SK-N-SH treated with all-trans-retinoic acid at 6 μM for 48 hours (cell line): ENCODE data around the gene EXOC8.

Experiments used
- ATAC-seq: fragments of 200-7000 bp; cut with Tn5 transposase; 3 replicates; pipeline ENCODE4 v1.9.1; 2020; ENCODE audit warnings: mild to moderate bottlenecking, moderate library complexity
- ARNTL ChIP-seq: fragments of 450-650 bp; formaldehyde crosslinking; IDR thresholded peaks from 2 replicates; pipeline ENCODE4 v1.5.0; 2020; ENCODE audit warnings: low read depth, mild to moderate bottlenecking, moderate library complexity, borderline replicate concordance
- BACH2 ChIP-seq: fragments of 250-450 bp; sonication (Bioruptor Pico); IDR thresholded peaks from 2 replicates; pipeline ENCODE4 v1.9.0; 2021; ENCODE audit warnings: mild to moderate bottlenecking, borderline replicate concordance
- CSDC2 ChIP-seq: fragments of 250-450 bp; sonication (Bioruptor Pico); IDR thresholded peaks from 2 replicates; pipeline ENCODE4 v1.5.0; 2020; ENCODE audit warnings: mild to moderate bottlenecking, moderate library complexity
- ESRRG ChIP-seq: fragments of 250-450 bp; sonication (Bioruptor Pico); IDR thresholded peaks from 2 replicates; pipeline ENCODE4 v1.6.1; 2021; ENCODE audit warnings: mild to moderate bottlenecking
- GLIS3 ChIP-seq: fragments of 250-450 bp; sonication (Bioruptor Pico); IDR thresholded peaks from 2 replicates; pipeline ENCODE4 v1.5.0; 2020; ENCODE audit warnings: mild to moderate bottlenecking, moderate library complexity
- OSR1 ChIP-seq: fragments of 250-450 bp; sonication (Bioruptor Pico); IDR thresholded peaks from 2 replicates; pipeline ENCODE4 v1.8.0; 2022; ENCODE audit warnings: moderate library complexity, mild to moderate bottlenecking, inconsistent platforms
- POU6F1 ChIP-seq: fragments of 250-450 bp; sonication (Bioruptor Pico); IDR thresholded peaks from 2 replicates; pipeline ENCODE4 v1.8.0; 2021; ENCODE audit warnings: low read depth, mild to moderate bottlenecking, moderate library complexity, borderline replicate concordance
- PPARA ChIP-seq: fragments of 250-450 bp; sonication (Bioruptor Pico); IDR thresholded peaks from 2 replicates; pipeline ENCODE4 v1.5.0; 2020; ENCODE audit warnings: mild to moderate bottlenecking, borderline replicate concordance
- RARB ChIP-seq: fragments of 250-450 bp; sonication (Bioruptor Pico); IDR thresholded peaks from 2 replicates; pipeline ENCODE4 v1.8.0; 2021; ENCODE audit warnings: mild to moderate bottlenecking, moderate library complexity
- SNAI2 ChIP-seq: fragments of 250-450 bp; sonication (Bioruptor Pico); IDR thresholded peaks from 2 replicates; pipeline ENCODE4 v1.5.0; 2020; ENCODE audit warnings: mild to moderate bottlenecking, moderate library complexity
- TCF4 ChIP-seq: fragments of 250-450 bp; sonication (Bioruptor Pico); IDR thresholded peaks from 2 replicates; pipeline ENCODE4 v1.8.0; 2021; ENCODE audit warnings: mild to moderate bottlenecking, moderate library complexity, borderline replicate concordance
- TOX ChIP-seq: fragments of 250-450 bp; sonication (Bioruptor Pico); IDR thresholded peaks from 2 replicates; pipeline ENCODE4 v1.8.0; 2021; ENCODE audit warnings: mild to moderate bottlenecking, moderate library complexity, borderline replicate concordance
- ZC3H10 ChIP-seq: fragments of 250-450 bp; sonication (Bioruptor Pico); IDR thresholded peaks from 2 replicates; pipeline ENCODE4 v1.5.1; 2021; ENCODE audit warnings: mild to moderate bottlenecking, moderate library complexity
- ZFP3 ChIP-seq: fragments of 250-450 bp; sonication (Bioruptor Pico); IDR thresholded peaks from 2 replicates; pipeline ENCODE4 v1.5.0; 2020; ENCODE audit warnings: mild to moderate bottlenecking, moderate library complexity
- ZFP30 ChIP-seq: fragments of 450-650 bp; formaldehyde crosslinking; IDR thresholded peaks from 2 replicates; pipeline ENCODE4 v1.5.0; 2022; ENCODE audit warnings: mild to moderate bottlenecking, moderate library complexity
- ZNF70 ChIP-seq: fragments of 450-650 bp; formaldehyde crosslinking; IDR thresholded peaks from 2 replicates; pipeline ENCODE4 v1.5.0; 2020; ENCODE audit warnings: mild to moderate bottlenecking, moderate library complexity
- ZNF8 ChIP-seq: fragments of 450-650 bp; formaldehyde crosslinking; IDR thresholded peaks from 2 replicates; pipeline ENCODE4 v1.5.0; 2020; ENCODE audit warnings: mild to moderate bottlenecking, moderate library complexity
- TF ChIP-seq, protein P1 (sequence below): fragments of 250-450 bp; sonication (Bioruptor Pico); IDR thresholded peaks from 2 replicates; pipeline ENCODE4 v1.5.1; 2020; ENCODE audit warnings: low read depth, mild to moderate bottlenecking, moderate library complexity
- TF ChIP-seq, protein P2 (sequence below): fragments of 250-450 bp; sonication (Bioruptor Pico); IDR thresholded peaks from 2 replicates; pipeline ENCODE4 v1.8.0; 2020; ENCODE audit warnings: mild to moderate bottlenecking, moderate library complexity, borderline replicate concordance
- TF ChIP-seq, protein P3 (sequence below): fragments of 250-450 bp; sonication (Bioruptor Pico); IDR thresholded peaks from 2 replicates; pipeline ENCODE4 v1.5.1; 2021; ENCODE audit warnings: mild to moderate bottlenecking, moderate library complexity
- TF ChIP-seq, protein P4 (sequence below): fragments of 250-450 bp; sonication (Bioruptor Pico); IDR thresholded peaks from 2 replicates; pipeline ENCODE4 v1.5.0; 2020; ENCODE audit warnings: mild to moderate bottlenecking, moderate library complexity

EXOC8 gene

DNA sequence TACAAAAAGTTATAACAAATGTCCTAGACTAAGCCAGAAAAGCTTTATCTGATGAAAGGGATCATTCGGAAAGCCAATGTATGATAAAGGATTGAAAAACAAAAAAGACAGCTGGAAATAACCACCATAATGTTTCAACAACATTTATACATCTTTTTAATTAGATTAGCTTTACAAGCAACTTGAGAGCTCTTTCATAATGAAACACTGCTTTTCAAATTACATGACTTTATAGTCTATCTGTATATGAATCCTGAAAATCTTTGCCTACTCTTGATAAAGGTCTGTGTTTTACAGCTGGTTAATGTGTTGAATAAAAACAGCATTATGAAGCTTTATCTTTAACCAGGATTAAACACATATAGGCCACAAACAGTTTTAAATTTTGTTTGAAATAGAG is 26.0 kb upstream of the EXOC8 start (continued):
- TF ChIP-seq, protein P1, sequence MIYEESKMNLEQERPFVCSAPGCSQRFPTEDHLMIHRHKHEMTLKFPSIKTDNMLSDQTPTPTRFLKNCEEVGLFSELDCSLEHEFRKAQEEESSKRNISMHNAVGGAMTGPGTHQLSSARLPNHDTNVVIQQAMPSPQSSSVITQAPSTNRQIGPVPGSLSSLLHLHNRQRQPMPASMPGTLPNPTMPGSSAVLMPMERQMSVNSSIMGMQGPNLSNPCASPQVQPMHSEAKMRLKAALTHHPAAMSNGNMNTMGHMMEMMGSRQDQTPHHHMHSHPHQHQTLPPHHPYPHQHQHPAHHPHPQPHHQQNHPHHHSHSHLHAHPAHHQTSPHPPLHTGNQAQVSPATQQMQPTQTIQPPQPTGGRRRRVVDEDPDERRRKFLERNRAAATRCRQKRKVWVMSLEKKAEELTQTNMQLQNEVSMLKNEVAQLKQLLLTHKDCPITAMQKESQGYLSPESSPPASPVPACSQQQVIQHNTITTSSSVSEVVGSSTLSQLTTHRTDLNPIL: no peak
- TF ChIP-seq SNAI2 (CRISPR knock-in tag) (no peak), ARNTL (CRISPR knock-in tag) (no peak)

DNA sequence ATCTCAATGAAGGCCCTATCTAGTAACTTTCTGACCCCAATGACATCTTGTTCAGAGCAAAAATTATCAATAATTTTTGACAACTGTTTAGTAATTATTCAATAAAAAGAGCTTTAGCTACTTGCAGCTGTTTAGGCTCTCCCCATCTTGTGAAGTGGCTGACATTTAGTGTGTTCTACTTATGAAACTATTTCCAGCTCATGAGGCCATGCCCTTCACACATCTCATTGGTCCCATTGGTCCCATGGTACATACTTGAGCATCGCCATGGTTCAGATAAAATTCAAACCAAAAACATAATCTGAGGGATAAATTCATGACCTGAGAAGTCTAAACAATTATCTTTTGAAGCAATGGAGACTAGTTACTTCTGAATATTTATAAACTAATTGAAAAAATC is 24.7 kb upstream of the EXOC8 start:
- TF ChIP-seq ZFP3: no peak
- no peak for TF ChIP-seq TCF4 (CRISPR knock-in tag)
- TF ChIP-seq, protein P2, sequence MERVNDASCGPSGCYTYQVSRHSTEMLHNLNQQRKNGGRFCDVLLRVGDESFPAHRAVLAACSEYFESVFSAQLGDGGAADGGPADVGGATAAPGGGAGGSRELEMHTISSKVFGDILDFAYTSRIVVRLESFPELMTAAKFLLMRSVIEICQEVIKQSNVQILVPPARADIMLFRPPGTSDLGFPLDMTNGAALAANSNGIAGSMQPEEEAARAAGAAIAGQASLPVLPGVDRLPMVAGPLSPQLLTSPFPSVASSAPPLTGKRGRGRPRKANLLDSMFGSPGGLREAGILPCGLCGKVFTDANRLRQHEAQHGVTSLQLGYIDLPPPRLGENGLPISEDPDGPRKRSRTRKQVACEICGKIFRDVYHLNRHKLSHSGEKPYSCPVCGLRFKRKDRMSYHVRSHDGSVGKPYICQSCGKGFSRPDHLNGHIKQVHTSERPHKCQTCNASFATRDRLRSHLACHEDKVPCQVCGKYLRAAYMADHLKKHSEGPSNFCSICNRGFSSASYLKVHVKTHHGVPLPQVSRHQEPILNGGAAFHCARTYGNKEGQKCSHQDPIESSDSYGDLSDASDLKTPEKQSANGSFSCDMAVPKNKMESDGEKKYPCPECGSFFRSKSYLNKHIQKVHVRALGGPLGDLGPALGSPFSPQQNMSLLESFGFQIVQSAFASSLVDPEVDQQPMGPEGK (CRISPR knock-in tag): no peak
- no peak for TF ChIP-seq PPARA
- no peak for TF ChIP-seq CSDC2 (CRISPR knock-in tag)
- TF ChIP-seq ZNF8 (CRISPR knock-in tag): no peak
- TF ChIP-seq, protein P3, sequence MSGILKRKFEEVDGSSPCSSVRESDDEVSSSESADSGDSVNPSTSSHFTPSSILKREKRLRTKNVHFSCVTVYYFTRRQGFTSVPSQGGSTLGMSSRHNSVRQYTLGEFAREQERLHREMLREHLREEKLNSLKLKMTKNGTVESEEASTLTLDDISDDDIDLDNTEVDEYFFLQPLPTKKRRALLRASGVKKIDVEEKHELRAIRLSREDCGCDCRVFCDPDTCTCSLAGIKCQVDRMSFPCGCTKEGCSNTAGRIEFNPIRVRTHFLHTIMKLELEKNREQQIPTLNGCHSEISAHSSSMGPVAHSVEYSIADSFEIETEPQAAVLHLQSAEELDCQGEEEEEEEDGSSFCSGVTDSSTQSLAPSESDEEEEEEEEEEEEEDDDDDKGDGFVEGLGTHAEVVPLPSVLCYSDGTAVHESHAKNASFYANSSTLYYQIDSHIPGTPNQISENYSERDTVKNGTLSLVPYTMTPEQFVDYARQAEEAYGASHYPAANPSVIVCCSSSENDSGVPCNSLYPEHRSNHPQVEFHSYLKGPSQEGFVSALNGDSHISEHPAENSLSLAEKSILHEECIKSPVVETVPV (CRISPR knock-in tag): no peak
- TF ChIP-seq OSR1: no peak
- TF ChIP-seq BACH2 (CRISPR knock-in tag): no peak
- no peak for TF ChIP-seq ZNF70
- no peak for ATAC-seq

- ATAC-seq: no peak
- TF ChIP-seq RARB (CRISPR knock-in tag): no peak
- TF ChIP-seq ESRRG (CRISPR knock-in tag): no peak
- no peak for TF ChIP-seq ZFP30 (CRISPR knock-in tag)
- TF ChIP-seq, all 23 proteins: peak for 0
These were observed 21.5 kb upstream of the EXOC8 start for GRCh38 chr1:231359113-231359512.

GRCh38 chr1:231357831-231358354 is 20.2 kb upstream of the EXOC8 start:
- TF ChIP-seq TOX (no peak), ARNTL (CRISPR knock-in tag) (no peak), SNAI2 (CRISPR knock-in tag) (no peak), PPARA (no peak), ZFP30 (CRISPR knock-in tag) (no peak), ZNF70 (no peak), POU6F1 (CRISPR knock-in tag) (no peak), BACH2 (CRISPR knock-in tag) (no peak), OSR1 (no peak), ESRRG (CRISPR knock-in tag) (no peak), ZFP3 (no peak), ZC3H10 (CRISPR knock-in tag) (no peak), GLIS3 (CRISPR knock-in tag) (no peak), TCF4 (CRISPR knock-in tag) (no peak), CSDC2 (CRISPR knock-in tag) (no peak), RARB (CRISPR knock-in tag) (no peak)
- TF ChIP-seq, protein P3 (CRISPR knock-in tag): no peak
- TF ChIP-seq, protein P4, sequence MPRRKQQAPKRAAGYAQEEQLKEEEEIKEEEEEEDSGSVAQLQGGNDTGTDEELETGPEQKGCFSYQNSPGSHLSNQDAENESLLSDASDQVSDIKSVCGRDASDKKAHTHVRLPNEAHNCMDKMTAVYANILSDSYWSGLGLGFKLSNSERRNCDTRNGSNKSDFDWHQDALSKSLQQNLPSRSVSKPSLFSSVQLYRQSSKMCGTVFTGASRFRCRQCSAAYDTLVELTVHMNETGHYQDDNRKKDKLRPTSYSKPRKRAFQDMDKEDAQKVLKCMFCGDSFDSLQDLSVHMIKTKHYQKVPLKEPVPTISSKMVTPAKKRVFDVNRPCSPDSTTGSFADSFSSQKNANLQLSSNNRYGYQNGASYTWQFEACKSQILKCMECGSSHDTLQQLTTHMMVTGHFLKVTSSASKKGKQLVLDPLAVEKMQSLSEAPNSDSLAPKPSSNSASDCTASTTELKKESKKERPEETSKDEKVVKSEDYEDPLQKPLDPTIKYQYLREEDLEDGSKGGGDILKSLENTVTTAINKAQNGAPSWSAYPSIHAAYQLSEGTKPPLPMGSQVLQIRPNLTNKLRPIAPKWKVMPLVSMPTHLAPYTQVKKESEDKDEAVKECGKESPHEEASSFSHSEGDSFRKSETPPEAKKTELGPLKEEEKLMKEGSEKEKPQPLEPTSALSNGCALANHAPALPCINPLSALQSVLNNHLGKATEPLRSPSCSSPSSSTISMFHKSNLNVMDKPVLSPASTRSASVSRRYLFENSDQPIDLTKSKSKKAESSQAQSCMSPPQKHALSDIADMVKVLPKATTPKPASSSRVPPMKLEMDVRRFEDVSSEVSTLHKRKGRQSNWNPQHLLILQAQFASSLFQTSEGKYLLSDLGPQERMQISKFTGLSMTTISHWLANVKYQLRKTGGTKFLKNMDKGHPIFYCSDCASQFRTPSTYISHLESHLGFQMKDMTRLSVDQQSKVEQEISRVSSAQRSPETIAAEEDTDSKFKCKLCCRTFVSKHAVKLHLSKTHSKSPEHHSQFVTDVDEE (CRISPR knock-in tag): no peak
- TF ChIP-seq, protein P2 (CRISPR knock-in tag): no peak
- TF ChIP-seq, protein P1: no peak
- peak; percentile 91 for ATAC-seq
